Measurements from ENCODE around the gene METTL5. TPM values are rescaled to one million over a fixed set of nuclear protein-coding genes. Genes with fewer than 3 reads are reported as not detected.

The METTL5 gene
- total RNA-seq, 2 experiments from 2014 or later, result 129 to 165 TPM

- H3K4me3 Mint-ChIP-seq, result no peak overlapping the region
- POLR2A ChIA-PET, result no interaction called here
- H3K36me3 Mint-ChIP-seq (ENCODE audit: low read depth), result no peaks in the 10 kb centered on the region
- H3K9me3 Mint-ChIP-seq (ENCODE audit: low read depth), result no peaks in the 10 kb centered on the region
- intact Hi-C loops (cut with DNase I, micrococcal nuclease), result loop anchor here in 1 of 2 experiments (1.0 kb wide), 1 partner anchor 9 kb away; no protein-coding TSS in a partner anchor
- peaks cover 3% of the 10 kb centered on the region for H3K27me3 Mint-ChIP-seq
- H3K27ac Mint-ChIP-seq, result no peak overlapping the region
- ATAC-seq (no peak), DNase-seq (no peak)
- no peaks in the 10 kb centered on the region for H3K4me1 Mint-ChIP-seq
- CTCF ChIA-PET, result interaction anchor here (1.3 kb wide), 1 partner anchor 17 kb away, joined by 5 read pairs; the partner anchor contains the start of gene SSB
Measured at GRCh38 chr2:169781249-169782013, 43.3 kb downstream of the METTL5 start.

GRCh38 chr2:169778446-169778845 lies 46.3 kb downstream of the METTL5 start:
- Mint-ChIP-seq H3K36me3 (ENCODE audit: low read depth) (no peaks in the 10 kb centered on the region), H3K9me3 (ENCODE audit: low read depth) (no peaks in the 10 kb centered on the region), H3K27me3 (peaks cover 2% of the 10 kb centered on the region), H3K4me3 (no peak overlapping the region), H3K4me1 (no peaks in the 10 kb centered on the region), H3K27ac (no peak overlapping the region)
- intact Hi-C loops (cut with DNase I, micrococcal nuclease), result no loop called here
- POLR2A ChIA-PET, result no interaction called here
- DNase-seq, result no peak
- ATAC-seq, result no peak
- CTCF ChIA-PET, result no interaction called here

GRCh38 chr2:169776252-169776761 lies 48.4 kb downstream of the METTL5 start:
- no peak overlapping the region for H3K4me3 Mint-ChIP-seq
- intact Hi-C loops (cut with DNase I, micrococcal nuclease), result no loop called here
- no peak overlapping the region for H3K27ac Mint-ChIP-seq
- CTCF ChIA-PET, result interaction anchor here (0.8 kb wide), 1 partner anchor 121 kb away, joined by 3 read pairs; no protein-coding TSS in a partner anchor
- no peaks in the 10 kb centered on the region for H3K36me3 Mint-ChIP-seq (ENCODE audit: low read depth)
- no peaks in the 10 kb centered on the region for H3K4me1 Mint-ChIP-seq
- DNase-seq (no peak), ATAC-seq (no peak)
- no peaks in the 10 kb centered on the region for H3K27me3 Mint-ChIP-seq
- no peaks in the 10 kb centered on the region for H3K9me3 Mint-ChIP-seq (ENCODE audit: low read depth)
- POLR2A ChIA-PET, result no interaction called here

GRCh38 chr2:169775765-169776164 lies 48.9 kb downstream of the METTL5 start:
- peaks cover under 1% of the 10 kb centered on the region for H3K27me3 Mint-ChIP-seq
- H3K4me1 Mint-ChIP-seq, result no peaks in the 10 kb centered on the region
- H3K9me3 Mint-ChIP-seq (ENCODE audit: low read depth), result no peaks in the 10 kb centered on the region
- no peak overlapping the region for H3K4me3 Mint-ChIP-seq
- no peaks in the 10 kb centered on the region for H3K36me3 Mint-ChIP-seq (ENCODE audit: low read depth)
- intact Hi-C loops (cut with DNase I, micrococcal nuclease), result no loop called here
- ChIA-PET CTCF (no interaction called here), POLR2A (no interaction called here)
- DNase-seq, result no peak
- H3K27ac Mint-ChIP-seq, result no peak overlapping the region
- peak; percentile 63 for ATAC-seq

GRCh38 chr2:169775354-169775753 lies 49.4 kb downstream of the METTL5 start:
- H3K4me1 Mint-ChIP-seq, result no peaks in the 10 kb centered on the region
- H3K27me3 Mint-ChIP-seq, result peaks cover 1% of the 10 kb centered on the region
- DNase-seq (no peak), ATAC-seq (no peak)
- POLR2A ChIA-PET, result no interaction called here
- no peaks in the 10 kb centered on the region for H3K36me3 Mint-ChIP-seq (ENCODE audit: low read depth)
- CTCF ChIA-PET, result no interaction called here
- no peak overlapping the region for H3K4me3 Mint-ChIP-seq
- intact Hi-C loops (cut with DNase I, micrococcal nuclease), result no loop called here
- H3K9me3 Mint-ChIP-seq (ENCODE audit: low read depth), result no peaks in the 10 kb centered on the region
- H3K27ac Mint-ChIP-seq, result no peak overlapping the region

- ATAC-seq, result no peak
- Mint-ChIP-seq H3K4me3 (no peak overlapping the region), H3K9me3 (ENCODE audit: low read depth) (no peaks in the 10 kb centered on the region), H3K36me3 (ENCODE audit: low read depth) (no peaks in the 10 kb centered on the region), H3K4me1 (peaks cover 4% of the 10 kb centered on the region), H3K27me3 (peaks cover 11% of the 10 kb centered on the region), H3K27ac (no peak overlapping the region)
- ChIA-PET POLR2A (no interaction called here), CTCF (no interaction called here)
- intact Hi-C loops (cut with DNase I, micrococcal nuclease), result no loop called here
- no peak for DNase-seq
Measured at GRCh38 chr2:169772651-169773050, 52.1 kb downstream of the METTL5 start.

GRCh38 chr2:169771612-169772011 lies 53.1 kb downstream of the METTL5 start:
- no peaks in the 10 kb centered on the region for H3K9me3 Mint-ChIP-seq (ENCODE audit: low read depth)
- CTCF ChIA-PET, result interaction anchor here (0.7 to 0.9 kb wide), 3 partner anchors 12 to 668 kb away, joined by 3 read pairs; no protein-coding TSS in a partner anchor
- no peak overlapping the region for H3K27ac Mint-ChIP-seq
- POLR2A ChIA-PET, result no interaction called here
- peaks cover 14% of the 10 kb centered on the region for H3K27me3 Mint-ChIP-seq
- DNase-seq (no peak), ATAC-seq (no peak)
- no peak overlapping the region for H3K4me3 Mint-ChIP-seq
- intact Hi-C loops (cut with DNase I, micrococcal nuclease), result no loop called here
- peaks cover 9% of the 10 kb centered on the region for H3K4me1 Mint-ChIP-seq
- no peaks in the 10 kb centered on the region for H3K36me3 Mint-ChIP-seq (ENCODE audit: low read depth)

GRCh38 chr2:169771021-169771420 lies 53.7 kb downstream of the METTL5 start:
- no peak overlapping the region for H3K4me3 Mint-ChIP-seq
- no peaks in the 10 kb centered on the region for H3K9me3 Mint-ChIP-seq (ENCODE audit: low read depth)
- ATAC-seq (no peak), DNase-seq (no peak)
- H3K36me3 Mint-ChIP-seq (ENCODE audit: low read depth), result no peaks in the 10 kb centered on the region
- intact Hi-C loops (cut with DNase I, micrococcal nuclease), result no loop called here
- ChIA-PET CTCF (interaction anchor here (0.6 to 0.9 kb wide), 4 partner anchors 13 to 667 kb away, joined by 3 read pairs; no protein-coding TSS in a partner anchor), POLR2A (no interaction called here)
- H3K27ac Mint-ChIP-seq, result no peak overlapping the region
- peaks cover 14% of the 10 kb centered on the region for H3K27me3 Mint-ChIP-seq
- H3K4me1 Mint-ChIP-seq, result peaks cover 9% of the 10 kb centered on the region

GRCh38 chr2:169768262-169768995 lies 56.3 kb downstream of the METTL5 start:
- POLR2A ChIA-PET, result interaction anchor here (0.5 kb wide), 1 partner anchor 184 kb away, joined by 3 read pairs; no protein-coding TSS in a partner anchor
- intact Hi-C loops (cut with DNase I, micrococcal nuclease), result no loop called here
- CTCF ChIA-PET, result interaction anchor here (0.7 kb wide), 1 partner anchor 241 kb away, joined by 3 read pairs; no protein-coding TSS in a partner anchor
- Mint-ChIP-seq H3K27me3 (peaks cover 14% of the 10 kb centered on the region), H3K4me3 (peak overlapping the region; percentile 59), H3K4me1 (peaks cover 9% of the 10 kb centered on the region), H3K27ac (no peak overlapping the region), H3K9me3 (ENCODE audit: low read depth) (no peaks in the 10 kb centered on the region), H3K36me3 (ENCODE audit: low read depth) (no peaks in the 10 kb centered on the region)
- peak; percentile 48 for DNase-seq
- ATAC-seq, result peak; percentile 47

GRCh38 chr2:169767243-169767888 lies 57.3 kb downstream of the METTL5 start:
- Mint-ChIP-seq H3K27ac (no peak overlapping the region), H3K36me3 (ENCODE audit: low read depth) (no peaks in the 10 kb centered on the region), H3K4me3 (peak overlapping the region; percentile 4), H3K4me1 (peaks cover 9% of the 10 kb centered on the region), H3K9me3 (ENCODE audit: low read depth) (no peaks in the 10 kb centered on the region), H3K27me3 (peaks cover 14% of the 10 kb centered on the region)
- peak; percentile 53 for ATAC-seq
- ChIA-PET CTCF (no interaction called here), POLR2A (no interaction called here)
- peak; percentile 71 for DNase-seq
- intact Hi-C loops (cut with DNase I, micrococcal nuclease), result no loop called here

- ChIA-PET POLR2A (no interaction called here), CTCF (interaction anchor here (0.6 to 1.0 kb wide), 4 partner anchors 81 to 271 kb away, joined by 3 to 4 read pairs (median 3); no protein-coding TSS in a partner anchor)
- Mint-ChIP-seq H3K9me3 (ENCODE audit: low read depth) (no peaks in the 10 kb centered on the region), H3K4me1 (peaks cover 12% of the 10 kb centered on the region), H3K27ac (no peak overlapping the region), H3K27me3 (peaks cover 13% of the 10 kb centered on the region), H3K36me3 (ENCODE audit: low read depth) (no peaks in the 10 kb centered on the region), H3K4me3 (no peak overlapping the region)
- DNase-seq (no peak), ATAC-seq (no peak)
- intact Hi-C loops (cut with DNase I, micrococcal nuclease), result no loop called here
Measured at GRCh38 chr2:169765523-169765922, 59.2 kb downstream of the METTL5 start.
